ENCODE results near the gene IRX2. TPM values are rescaled to one million over a fixed set of nuclear protein-coding genes. Genes with fewer than 3 reads are reported as not detected.

Gene IRX2
- total RNA-seq, 1 experiment from 2014 or later, result 0.12 TPM

- DNase-seq (ENCODE audit: low read depth), result no peak
Measured at GRCh38 chr5:2718115-2718514, 33.4 kb downstream of the IRX2 start.

DNA sequence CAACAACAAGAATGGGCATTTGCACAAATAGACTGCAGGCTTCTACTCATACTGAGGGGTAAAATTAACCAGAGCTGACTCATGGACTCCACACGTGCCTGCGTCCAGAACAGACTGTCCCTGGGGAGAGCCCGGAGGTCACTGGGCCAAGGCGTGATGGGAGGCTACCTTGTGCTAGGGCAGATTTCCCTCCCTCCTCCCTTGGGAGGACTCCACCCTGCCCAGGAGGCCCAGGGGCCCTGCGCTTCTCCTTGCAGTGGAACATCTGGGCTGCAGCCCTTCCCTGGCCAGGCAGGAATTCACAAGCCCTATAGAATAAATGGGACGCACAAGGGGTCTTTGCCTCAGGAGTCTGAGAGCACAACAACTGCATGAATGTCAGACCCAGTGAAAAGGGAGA is 35.6 kb downstream of the IRX2 start:
- DNase-seq (ENCODE audit: low read depth), result no peak

GRCh38 chr5:2714805-2715204 is 36.7 kb downstream of the IRX2 start:
- no peak for DNase-seq (ENCODE audit: low read depth)

- DNase-seq (ENCODE audit: low read depth), result no peak
Measured at GRCh38 chr5:2714026-2714425, 37.5 kb downstream of the IRX2 start.

DNA sequence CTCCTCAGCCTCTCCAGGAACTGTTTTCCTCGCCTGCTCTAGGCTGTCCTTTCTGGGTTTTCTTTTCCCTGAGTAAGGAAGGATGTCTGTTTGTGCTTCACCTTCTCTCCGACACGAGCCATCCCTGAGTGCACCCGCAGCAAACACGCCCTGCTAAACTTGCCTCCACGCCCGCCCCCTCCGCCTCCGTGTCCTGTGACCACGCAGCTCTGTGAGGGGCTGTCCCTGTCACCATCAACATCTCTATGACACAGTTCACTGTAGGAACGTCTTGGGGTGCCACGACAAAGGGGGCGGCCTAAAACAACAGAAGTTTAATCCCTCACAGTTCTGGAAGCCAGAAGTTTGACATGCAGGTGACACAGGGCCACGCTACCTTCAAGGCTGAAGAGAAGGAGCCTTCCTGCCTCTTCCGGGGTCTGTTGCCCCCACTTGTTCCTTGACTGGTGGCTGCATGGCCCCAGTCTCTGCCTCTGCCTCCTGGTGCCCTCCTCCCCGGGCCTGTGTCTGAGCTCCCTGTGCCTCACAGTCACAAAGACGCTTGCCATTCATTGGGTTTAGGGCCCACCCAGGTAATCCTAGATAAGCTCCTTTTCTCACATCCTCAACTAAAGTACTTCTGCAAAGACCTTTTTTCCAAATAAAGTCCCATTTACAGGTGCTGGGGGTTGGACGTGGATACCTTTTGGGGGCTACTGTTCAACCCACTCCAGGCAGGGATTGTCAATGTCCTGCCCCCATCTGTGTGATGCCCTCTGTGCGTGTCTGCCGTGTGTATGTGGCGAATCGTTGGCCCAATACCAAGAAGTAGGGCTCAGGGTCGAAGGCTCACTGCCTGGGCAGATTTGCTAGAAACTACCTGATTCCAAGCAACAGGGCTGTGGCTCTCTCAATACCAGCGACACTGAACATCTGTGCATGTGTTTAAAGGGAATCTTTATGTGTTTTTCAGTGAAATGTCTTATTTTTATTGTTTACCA is 39.7 kb downstream of the IRX2 start:
- DNase-seq (ENCODE audit: low read depth), result no peak

- no peak for DNase-seq (ENCODE audit: low read depth)
Measured at GRCh38 chr5:2710910-2711309, 40.6 kb downstream of the IRX2 start.

DNA sequence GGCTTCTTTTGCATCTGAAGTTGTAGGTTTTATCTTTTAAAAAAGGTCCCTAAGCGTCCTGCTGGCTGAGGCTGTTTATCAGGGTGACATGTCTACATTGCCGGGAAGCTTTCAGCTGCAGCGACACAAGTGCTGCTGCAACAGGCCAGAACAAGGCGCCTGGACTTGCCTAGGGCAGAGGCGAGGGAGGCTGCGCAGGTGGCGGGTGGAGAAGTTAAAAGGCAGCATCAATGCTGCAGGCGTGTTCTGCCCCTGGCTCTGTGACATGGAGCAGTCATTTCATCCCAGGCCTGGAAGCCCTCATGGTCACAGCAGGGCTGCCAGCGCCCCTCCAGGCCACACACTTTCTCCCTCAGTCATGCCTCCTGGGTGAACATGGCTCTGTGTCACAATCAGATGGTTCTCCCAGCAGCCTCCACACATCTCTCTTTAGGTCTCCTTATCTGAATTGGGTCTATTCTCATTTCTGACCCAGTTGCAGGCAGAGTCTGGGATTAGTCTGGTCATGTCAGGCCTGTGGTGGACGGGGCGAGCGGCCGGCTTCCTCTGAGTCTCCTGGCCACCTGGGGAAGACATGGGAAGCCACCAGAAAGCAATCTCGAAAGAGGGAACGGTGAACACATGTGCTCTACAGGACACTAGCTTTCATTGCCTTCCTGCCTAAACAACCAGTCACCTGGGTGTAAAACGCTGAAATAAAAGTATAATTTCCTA is 41.3 kb downstream of the IRX2 start:
- DNase-seq (ENCODE audit: low read depth), result no peak

DNA sequence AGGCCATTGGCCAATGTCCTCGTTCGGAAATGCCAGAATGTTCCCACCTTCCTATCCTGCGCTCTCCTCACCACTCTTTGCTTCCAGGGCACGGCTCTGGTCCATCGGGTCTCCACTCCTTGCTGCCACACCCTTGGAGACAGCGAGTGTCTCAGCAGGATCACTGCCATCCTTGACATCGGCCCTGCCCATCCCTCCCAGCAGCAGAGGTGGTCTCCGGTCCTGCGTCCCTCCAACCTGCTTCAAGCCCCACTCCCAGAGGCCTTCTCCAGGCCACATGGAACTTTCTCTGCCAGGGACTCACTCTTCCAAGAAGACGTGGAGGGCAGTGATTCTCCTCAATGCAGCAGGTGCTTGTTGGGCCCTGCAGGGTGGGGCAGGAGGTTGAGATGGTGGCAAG is 42.7 kb downstream of the IRX2 start:
- no peak for DNase-seq (ENCODE audit: low read depth)

DNA sequence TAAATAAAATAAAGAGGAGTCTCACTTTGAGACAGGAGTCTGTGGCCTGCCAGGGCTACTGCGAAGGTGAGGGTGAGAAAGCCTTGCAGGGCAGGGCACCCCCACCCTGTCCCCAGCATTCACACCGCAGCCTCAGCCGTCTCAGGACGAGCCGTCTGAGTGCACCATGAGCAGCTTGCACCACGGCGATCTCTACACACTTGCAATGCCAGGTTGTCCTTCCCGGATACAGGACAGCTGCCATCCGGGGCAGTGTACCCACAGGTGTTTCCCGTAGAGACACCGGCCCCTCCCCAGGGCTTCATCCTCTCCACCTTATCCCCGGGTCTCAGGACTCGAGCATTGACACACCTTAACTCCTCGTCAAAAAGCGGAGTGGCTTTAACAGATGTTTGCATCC is 43.3 kb downstream of the IRX2 start:
- no peak for DNase-seq (ENCODE audit: low read depth)

- DNase-seq (ENCODE audit: low read depth), result no peak
Measured at GRCh38 chr5:2705861-2706260, 45.6 kb downstream of the IRX2 start.

DNA sequence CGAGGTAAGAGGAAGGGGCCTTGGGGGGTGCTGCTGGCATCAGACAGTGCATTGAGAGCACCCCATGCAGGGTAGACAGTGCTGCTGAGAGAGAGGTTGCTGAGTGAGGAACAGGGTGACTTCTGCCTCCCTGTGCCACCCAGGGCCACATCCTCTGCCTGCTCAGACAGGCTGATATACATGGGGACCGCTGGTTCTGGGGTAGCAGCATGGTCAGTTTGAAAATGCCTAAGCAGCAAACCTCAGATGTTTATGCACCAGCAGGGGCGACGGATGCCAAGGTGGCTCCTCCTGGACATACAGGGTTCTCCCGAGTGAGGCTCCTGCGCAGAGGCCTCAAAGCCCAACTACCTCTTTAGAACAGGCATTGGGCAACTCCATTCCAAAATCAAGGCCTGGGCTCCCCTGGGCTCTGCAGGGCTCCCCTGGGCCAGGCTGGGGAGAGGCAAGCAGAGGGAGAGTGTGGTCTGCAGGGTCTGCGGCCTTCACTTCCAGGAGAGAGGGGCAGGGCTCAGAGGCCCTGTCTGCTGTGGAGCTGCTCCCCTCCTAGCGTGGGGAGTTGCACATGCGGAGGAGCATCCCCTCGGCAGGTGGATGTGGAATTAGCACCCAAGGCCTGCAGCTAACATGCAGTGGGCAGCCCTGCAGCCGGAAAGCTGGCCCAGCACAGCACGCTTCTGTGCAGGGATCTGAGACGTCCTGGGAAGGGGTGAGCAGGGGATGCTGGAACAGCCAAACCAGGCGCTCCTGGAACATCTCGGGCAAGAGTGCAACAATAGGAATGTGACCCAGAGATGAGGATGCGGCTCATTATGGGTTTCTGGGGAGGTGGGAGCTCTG is 46.5 kb downstream of the IRX2 start:
- no peak for DNase-seq (ENCODE audit: low read depth)

DNA sequence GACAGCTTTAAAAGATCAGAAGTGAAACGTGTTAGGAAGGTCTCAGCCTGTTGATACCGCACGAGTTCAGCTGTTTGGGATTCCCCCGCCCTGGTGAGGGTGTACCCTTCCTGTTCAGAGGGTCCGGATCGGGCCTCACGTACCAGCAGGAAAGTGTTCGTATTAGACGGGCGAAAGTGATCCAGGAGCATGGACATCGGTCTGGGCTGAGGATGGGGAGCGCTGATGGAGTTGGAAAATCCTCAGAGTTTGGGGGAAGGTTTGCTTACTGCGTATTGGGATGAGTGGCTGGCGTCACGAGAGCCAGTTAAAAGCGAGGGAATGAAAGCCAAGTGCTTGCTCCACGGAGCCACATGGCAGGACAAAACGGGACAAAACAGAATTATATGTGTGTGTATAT is 47.4 kb downstream of the IRX2 start:
- DNase-seq (ENCODE audit: low read depth), result no peak

- DNase-seq (ENCODE audit: low read depth), result no peak
Measured at GRCh38 chr5:2703615-2704014, 47.9 kb downstream of the IRX2 start.

DNA sequence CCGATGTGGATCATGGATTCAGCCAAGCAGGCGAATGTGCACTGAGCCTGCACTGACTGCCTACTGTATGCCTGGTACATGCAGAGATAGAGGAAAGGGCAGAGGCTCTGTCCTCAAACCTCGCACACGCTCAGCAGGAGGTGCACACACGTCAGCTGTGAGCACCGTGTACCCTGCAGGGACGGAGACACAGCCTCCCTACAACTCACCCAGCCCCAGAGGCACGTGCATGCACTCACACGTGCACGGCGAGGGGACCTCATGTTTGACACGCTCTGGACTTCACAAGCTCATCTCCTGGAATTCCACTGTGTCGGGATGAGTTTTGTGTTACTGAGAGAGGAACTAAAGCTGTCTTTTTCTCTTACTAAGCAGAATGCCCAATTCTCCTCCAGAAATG is 48.4 kb downstream of the IRX2 start:
- DNase-seq (ENCODE audit: low read depth), result no peak

GRCh38 chr5:2702096-2702879 is 49.2 kb downstream of the IRX2 start:
- DNase-seq (ENCODE audit: low read depth), result no peak

DNA sequence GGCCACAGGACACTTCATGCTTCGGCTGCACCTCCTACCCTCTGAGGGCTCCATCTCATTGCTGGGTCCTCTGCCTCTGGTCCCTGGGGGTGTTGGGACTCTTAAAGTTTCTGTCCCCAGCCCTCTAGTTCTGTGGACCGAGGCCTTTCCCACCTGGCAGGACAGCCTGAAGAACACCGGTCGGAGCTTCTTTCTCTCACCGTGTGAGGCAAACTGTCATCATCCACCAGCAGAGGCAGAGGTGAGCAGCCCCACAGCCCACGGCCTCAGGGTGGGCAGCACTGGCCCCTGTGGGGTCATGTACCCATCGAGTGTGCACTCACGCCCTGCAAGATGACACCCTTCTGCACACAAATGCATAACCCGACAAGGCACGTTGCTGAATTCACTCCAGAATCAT is 49.9 kb downstream of the IRX2 start:
- DNase-seq (ENCODE audit: low read depth), result no peak

GRCh38 chr5:2700876-2701275 is 50.6 kb downstream of the IRX2 start:
- DNase-seq (ENCODE audit: low read depth), result no peak

DNA sequence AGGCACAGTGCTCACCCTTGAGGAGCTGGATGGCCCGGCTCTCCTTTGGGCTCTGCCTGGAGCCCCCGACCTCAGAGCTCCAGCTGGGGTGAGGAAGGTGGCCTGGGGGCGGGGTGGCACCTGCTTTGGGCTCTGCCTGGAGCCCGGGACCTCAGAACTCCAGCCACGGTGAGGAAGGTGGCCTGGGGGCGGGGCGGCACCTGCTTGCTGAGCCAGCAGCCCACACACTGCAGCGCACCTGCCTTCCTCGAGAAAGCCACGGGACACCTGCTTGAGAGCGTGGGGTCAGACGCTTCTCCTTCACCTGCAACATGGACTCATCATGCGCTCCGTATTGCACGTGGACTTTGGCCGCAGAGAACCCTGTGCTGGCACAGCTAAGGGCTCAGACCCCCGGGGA is 51.8 kb downstream of the IRX2 start:
- DNase-seq (ENCODE audit: low read depth), result no peak

GRCh38 chr5:2699231-2699630 is 52.2 kb downstream of the IRX2 start:
- no peak for DNase-seq (ENCODE audit: low read depth)

- DNase-seq (ENCODE audit: low read depth), result no peak
Measured at GRCh38 chr5:2698581-2698980, 52.9 kb downstream of the IRX2 start.

GRCh38 chr5:2697446-2698200 is 53.9 kb downstream of the IRX2 start:
- DNase-seq (ENCODE audit: low read depth), result no peak

Measured in RPMI7951 (cell line).